ENCODE results near the gene PLIN3. TPM values are rescaled to one million over a fixed set of nuclear protein-coding genes. Genes with fewer than 3 reads are reported as not detected.

Gene PLIN3
- total and polyA plus RNA-seq, 9 of the 15 experiments (the other 6 are each of a cell fraction or from before 2014, with no cell fraction given): 7.5 to 75.6 (median 43.1) TPM

DNA sequence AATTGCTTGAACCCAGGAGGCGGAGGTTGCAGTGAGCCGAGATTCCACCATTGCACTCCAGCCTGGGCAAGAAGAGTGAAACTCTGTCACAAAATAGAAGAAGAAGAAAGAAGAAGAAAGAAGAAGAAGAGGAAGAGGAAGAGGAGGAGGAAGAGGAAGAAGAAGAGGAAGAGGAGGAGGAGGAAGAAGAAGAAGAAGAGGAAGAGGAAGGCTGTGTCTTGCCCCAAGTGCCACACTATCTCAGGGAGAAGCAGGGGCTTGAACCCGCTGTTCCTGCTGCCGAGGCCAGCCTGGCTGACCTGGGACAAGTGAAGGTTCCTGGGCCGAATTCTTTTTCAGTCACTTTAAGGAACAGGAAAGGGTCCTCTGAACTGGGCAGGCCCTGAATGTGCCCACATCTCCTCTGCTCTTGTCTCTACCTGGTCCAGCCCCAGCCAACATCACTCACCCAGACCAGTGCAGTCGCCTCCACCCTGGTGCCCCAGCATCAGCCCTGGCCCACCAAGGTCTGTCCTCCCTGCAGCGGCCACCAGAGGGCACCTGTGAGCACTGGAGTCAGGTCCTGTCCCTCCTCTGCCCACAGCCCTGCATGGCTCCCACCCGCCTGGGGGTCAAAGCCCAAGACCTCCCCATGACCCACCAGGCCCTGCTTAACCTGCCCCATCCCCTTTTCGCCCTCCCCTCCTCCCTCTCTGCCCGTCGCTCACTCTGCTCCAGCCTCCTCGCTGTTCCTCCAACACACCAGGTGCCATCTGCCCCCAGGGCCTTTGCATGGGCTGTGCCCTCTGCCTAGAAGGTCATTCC, 55.9 kb downstream of the PLIN3 start (continued):
- TF ChIP-seq, protein P1, sequence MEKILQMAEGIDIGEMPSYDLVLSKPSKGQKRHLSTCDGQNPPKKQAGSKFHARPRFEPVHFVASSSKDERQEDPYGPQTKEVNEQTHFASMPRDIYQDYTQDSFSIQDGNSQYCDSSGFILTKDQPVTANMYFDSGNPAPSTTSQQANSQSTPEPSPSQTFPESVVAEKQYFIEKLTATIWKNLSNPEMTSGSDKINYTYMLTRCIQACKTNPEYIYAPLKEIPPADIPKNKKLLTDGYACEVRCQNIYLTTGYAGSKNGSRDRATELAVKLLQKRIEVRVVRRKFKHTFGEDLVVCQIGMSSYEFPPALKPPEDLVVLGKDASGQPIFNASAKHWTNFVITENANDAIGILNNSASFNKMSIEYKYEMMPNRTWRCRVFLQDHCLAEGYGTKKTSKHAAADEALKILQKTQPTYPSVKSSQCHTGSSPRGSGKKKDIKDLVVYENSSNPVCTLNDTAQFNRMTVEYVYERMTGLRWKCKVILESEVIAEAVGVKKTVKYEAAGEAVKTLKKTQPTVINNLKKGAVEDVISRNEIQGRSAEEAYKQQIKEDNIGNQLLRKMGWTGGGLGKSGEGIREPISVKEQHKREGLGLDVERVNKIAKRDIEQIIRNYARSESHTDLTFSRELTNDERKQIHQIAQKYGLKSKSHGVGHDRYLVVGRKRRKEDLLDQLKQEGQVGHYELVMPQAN (IDR thresholded peaks at IDR 0.05; ENCODE audit: borderline replicate concordance): peak; percentile 46; the same call in 1 of the 2 replicates
- TF ChIP-seq NR2C1 (IDR thresholded peaks at IDR 0.05): no peak
- TF ChIP-seq NR2C1 (tag; IDR thresholded peaks at IDR 0.05): no peak
- TF ChIP-seq, protein P2, sequence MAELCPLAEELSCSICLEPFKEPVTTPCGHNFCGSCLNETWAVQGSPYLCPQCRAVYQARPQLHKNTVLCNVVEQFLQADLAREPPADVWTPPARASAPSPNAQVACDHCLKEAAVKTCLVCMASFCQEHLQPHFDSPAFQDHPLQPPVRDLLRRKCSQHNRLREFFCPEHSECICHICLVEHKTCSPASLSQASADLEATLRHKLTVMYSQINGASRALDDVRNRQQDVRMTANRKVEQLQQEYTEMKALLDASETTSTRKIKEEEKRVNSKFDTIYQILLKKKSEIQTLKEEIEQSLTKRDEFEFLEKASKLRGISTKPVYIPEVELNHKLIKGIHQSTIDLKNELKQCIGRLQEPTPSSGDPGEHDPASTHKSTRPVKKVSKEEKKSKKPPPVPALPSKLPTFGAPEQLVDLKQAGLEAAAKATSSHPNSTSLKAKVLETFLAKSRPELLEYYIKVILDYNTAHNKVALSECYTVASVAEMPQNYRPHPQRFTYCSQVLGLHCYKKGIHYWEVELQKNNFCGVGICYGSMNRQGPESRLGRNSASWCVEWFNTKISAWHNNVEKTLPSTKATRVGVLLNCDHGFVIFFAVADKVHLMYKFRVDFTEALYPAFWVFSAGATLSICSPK (IDR thresholded peaks at IDR 0.05; ENCODE audit: borderline replicate concordance): 0 out of 2 replicates have a peak, but pooled peaks have one; percentile 56
- TF ChIP-seq ZFP36 (IDR thresholded peaks at IDR 0.05; ENCODE audit: low read depth, low read length, partially characterized antibody): peak; percentile 90
- no peak for TF ChIP-seq KLF10 (CRISPR knock-in tag; IDR thresholded peaks at IDR 0.05)
- no peak for TF ChIP-seq EP400 (IDR thresholded peaks at IDR 0.05)
- TF ChIP-seq ARHGAP35 (IDR thresholded peaks at IDR 0.05; ENCODE audit: partially characterized antibody): peak; percentile 56
- no peak for TF ChIP-seq ZNF184 (CRISPR knock-in tag; IDR thresholded peaks at IDR 0.05)
- TF ChIP-seq NR1H2 (CRISPR knock-in tag; IDR thresholded peaks at IDR 0.05): no peak
- TF ChIP-seq, protein P3, sequence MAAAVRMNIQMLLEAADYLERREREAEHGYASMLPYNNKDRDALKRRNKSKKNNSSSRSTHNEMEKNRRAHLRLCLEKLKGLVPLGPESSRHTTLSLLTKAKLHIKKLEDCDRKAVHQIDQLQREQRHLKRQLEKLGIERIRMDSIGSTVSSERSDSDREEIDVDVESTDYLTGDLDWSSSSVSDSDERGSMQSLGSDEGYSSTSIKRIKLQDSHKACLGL (CRISPR knock-in tag; IDR thresholded peaks at IDR 0.05; ENCODE audit: borderline replicate concordance, poor library complexity, severe bottlenecking): no peak
- peak; percentile 56 for TF ChIP-seq DPF2 (IDR thresholded peaks at IDR 0.05)
- no peak for TF ChIP-seq TBL1XR1 (IDR thresholded peaks at IDR 0.05; ENCODE audit: low read length in 2 of 2)
- no peak for TF ChIP-seq HCFC1 (IDR thresholded peaks at IDR 0.05; ENCODE audit: low read depth, low read length)
- no peak for TF ChIP-seq OTX1 (CRISPR knock-in tag; IDR thresholded peaks at IDR 0.05)
- TF ChIP-seq ZNF696 (CRISPR knock-in tag; conservative IDR thresholded peaks at IDR 0.05): no peak
- TF ChIP-seq ETV6 (IDR thresholded peaks at IDR 0.05; ENCODE audit: borderline replicate concordance in 1 of 2, low read depth in 2 of 2, low read length in 1 of 2): no peak
- TF ChIP-seq ETV6 (CRISPR knock-in tag; IDR thresholded peaks at IDR 0.05; ENCODE audit: borderline replicate concordance): no peak
- TF ChIP-seq, protein P4, sequence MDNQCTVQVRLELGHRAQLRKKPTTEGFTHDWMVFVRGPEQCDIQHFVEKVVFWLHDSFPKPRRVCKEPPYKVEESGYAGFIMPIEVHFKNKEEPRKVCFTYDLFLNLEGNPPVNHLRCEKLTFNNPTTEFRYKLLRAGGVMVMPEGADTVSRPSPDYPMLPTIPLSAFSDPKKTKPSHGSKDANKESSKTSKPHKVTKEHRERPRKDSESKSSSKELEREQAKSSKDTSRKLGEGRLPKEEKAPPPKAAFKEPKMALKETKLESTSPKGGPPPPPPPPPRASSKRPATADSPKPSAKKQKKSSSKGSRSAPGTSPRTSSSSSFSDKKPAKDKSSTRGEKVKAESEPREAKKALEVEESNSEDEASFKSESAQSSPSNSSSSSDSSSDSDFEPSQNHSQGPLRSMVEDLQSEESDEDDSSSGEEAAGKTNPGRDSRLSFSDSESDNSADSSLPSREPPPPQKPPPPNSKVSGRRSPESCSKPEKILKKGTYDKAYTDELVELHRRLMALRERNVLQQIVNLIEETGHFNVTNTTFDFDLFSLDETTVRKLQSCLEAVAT (IDR thresholded peaks at IDR 0.05): peak in 1 of 2 experiments; percentile 42; a peak in 1 of 4 replicates
- TF ChIP-seq ZEB2 (IDR thresholded peaks at IDR 0.05): no peak
- peak; percentile 51; the same call in 1 of the 2 replicates for TF ChIP-seq RB1 (IDR thresholded peaks at IDR 0.05; ENCODE audit: low read depth)

All from K562 (cell line).